Smooth muscle cell of the brain vasculature (primary cell): ENCODE measurements around the gene SLC9A1.
"Not testable (repeated sequence)": the region's sequence is repeated elsewhere in the genome, so short reads cannot be mapped to it uniquely, and the experiment has no call there.

Source experiments
- DNase-seq: peaks from one replicate; pipeline ENCODE4 v3.0.0-alpha.2; 2012; ENCODE audit warnings: low read depth, low spot score

The SLC9A1 gene

GRCh38 chr1:27133158-27133557 is 21.8 kb downstream of the SLC9A1 start:
- no peak for DNase-seq

GRCh38 chr1:27132624-27133023 is 22.3 kb downstream of the SLC9A1 start:
- no peak for DNase-seq

- no peak for DNase-seq
These were observed 22.8 kb downstream of the SLC9A1 start for GRCh38 chr1:27132147-27132546.

- no peak for DNase-seq
These were observed 24.1 kb downstream of the SLC9A1 start for GRCh38 chr1:27130798-27131197.

GRCh38 chr1:27129225-27129624 is 25.7 kb downstream of the SLC9A1 start:
- DNase-seq = no peak

GRCh38 chr1:27127419-27127818 is 27.5 kb downstream of the SLC9A1 start:
- no peak for DNase-seq

GRCh38 chr1:27126391-27126790 is 28.5 kb downstream of the SLC9A1 start:
- DNase-seq = no peak

- DNase-seq = not testable (repeated sequence)
These were observed 29.8 kb downstream of the SLC9A1 start for GRCh38 chr1:27125125-27125524.

GRCh38 chr1:27124405-27124804 is 30.5 kb downstream of the SLC9A1 start:
- no peak for DNase-seq

- no peak for DNase-seq
These were observed 32.3 kb downstream of the SLC9A1 start for GRCh38 chr1:27122652-27123051.

GRCh38 chr1:27120854-27121253 is 34.1 kb downstream of the SLC9A1 start:
- DNase-seq = no peak

GRCh38 chr1:27118440-27118689 is 36.6 kb downstream of the SLC9A1 start:
- no peak for DNase-seq

GRCh38 chr1:27117733-27118439 is 37.0 kb downstream of the SLC9A1 start:
- DNase-seq = no peak

GRCh38 chr1:27116697-27117096 is 38.2 kb downstream of the SLC9A1 start:
- DNase-seq = no peak

GRCh38 chr1:27116232-27116631 is 38.7 kb downstream of the SLC9A1 start:
- no peak for DNase-seq

GRCh38 chr1:27114546-27114945 is 40.4 kb downstream of the SLC9A1 start:
- DNase-seq = no peak

GRCh38 chr1:27113861-27114260 is 41.1 kb downstream of the SLC9A1 start:
- DNase-seq = no peak

GRCh38 chr1:27111626-27112573 is 43.0 kb downstream of the SLC9A1 start:
- peak; percentile 90 for DNase-seq

GRCh38 chr1:27109103-27109822 is 45.7 kb downstream of the SLC9A1 start:
- DNase-seq = no peak

GRCh38 chr1:27108588-27108987 is 46.3 kb downstream of the SLC9A1 start:
- no peak for DNase-seq

- no peak for DNase-seq
These were observed 48.2 kb downstream of the SLC9A1 start for GRCh38 chr1:27106561-27107323.

GRCh38 chr1:27105018-27105417 is 49.9 kb downstream of the SLC9A1 start:
- DNase-seq = no peak
